GM13977 (cell line): Measurements from ENCODE around the gene AP4B1.

Experiments used
- DNase-seq: peaks from one replicate; pipeline ENCODE4 v3.0.0; 2012; ENCODE audit warnings: low spot score
- in situ Hi-C: fragments of 300-500 bp; cut with MboI; formaldehyde crosslinking; loops from one replicate; pipeline ENCODE4 v1.12.0; 2022; ENCODE audit warnings: low sequenced_read_pairs, low pct_unique_long_range_greater_than_20kb, mixed read lengths, inconsistent platforms; ENCODE audit not compliant: unreplicated experiment
- TF ChIP-seq, protein P1 (sequence below): IDR thresholded peaks from 2 replicates; pipeline ENCODE4 v1.5.1; 2012; ENCODE audit warnings: mild to moderate bottlenecking, control low read depth; ENCODE audit not compliant: insufficient read depth; ENCODE audit errors: extremely low read depth, missing control alignments

The AP4B1 gene

DNA sequence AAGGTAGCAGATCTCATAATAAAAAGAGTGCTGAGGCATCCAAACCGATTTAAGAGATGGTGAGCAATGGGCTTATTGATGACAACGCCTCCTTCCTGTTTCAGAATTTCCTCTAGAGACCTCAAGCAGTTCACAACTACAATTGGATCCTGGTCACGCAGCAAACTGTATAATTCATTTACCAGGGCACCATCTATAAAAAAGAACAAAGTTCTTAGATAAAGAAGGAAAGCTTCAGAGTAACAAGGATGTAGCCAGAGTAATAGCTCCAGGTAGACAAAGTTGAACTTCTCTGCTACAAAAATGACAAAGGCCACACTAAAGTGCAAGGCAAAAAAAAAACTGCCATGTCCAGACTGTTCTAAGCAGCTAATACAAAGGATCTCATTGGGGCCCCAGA, 3.4 kb downstream of the AP4B1 start:
- TF ChIP-seq, protein P1, sequence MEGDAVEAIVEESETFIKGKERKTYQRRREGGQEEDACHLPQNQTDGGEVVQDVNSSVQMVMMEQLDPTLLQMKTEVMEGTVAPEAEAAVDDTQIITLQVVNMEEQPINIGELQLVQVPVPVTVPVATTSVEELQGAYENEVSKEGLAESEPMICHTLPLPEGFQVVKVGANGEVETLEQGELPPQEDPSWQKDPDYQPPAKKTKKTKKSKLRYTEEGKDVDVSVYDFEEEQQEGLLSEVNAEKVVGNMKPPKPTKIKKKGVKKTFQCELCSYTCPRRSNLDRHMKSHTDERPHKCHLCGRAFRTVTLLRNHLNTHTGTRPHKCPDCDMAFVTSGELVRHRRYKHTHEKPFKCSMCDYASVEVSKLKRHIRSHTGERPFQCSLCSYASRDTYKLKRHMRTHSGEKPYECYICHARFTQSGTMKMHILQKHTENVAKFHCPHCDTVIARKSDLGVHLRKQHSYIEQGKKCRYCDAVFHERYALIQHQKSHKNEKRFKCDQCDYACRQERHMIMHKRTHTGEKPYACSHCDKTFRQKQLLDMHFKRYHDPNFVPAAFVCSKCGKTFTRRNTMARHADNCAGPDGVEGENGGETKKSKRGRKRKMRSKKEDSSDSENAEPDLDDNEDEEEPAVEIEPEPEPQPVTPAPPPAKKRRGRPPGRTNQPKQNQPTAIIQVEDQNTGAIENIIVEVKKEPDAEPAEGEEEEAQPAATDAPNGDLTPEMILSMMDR, result no peak
- DNase-seq, result no peak
- in situ Hi-C loops, result no loop called here

DNA sequence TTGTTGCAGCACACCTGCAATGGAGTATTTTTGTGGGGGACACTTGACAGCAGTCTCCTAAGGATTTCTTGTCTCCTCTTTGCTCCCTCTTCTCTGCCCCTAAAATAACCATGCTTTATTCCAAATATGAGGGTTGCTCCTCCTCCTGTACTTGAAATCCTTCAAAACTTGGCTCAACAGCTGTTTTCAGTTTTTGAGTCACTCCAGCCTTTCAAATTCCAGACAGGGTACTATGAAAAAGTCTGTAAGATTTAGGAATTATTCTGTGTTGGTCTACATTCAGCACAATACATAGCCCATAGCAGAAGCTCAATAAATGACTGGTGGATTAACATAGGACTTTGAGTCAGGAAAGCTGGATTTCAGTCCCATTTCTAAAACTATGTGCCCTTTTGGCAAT, 5.5 kb downstream of the AP4B1 start:
- TF ChIP-seq, protein P1, result no peak
- in situ Hi-C loops, result no loop called here
- no peak for DNase-seq

DNA sequence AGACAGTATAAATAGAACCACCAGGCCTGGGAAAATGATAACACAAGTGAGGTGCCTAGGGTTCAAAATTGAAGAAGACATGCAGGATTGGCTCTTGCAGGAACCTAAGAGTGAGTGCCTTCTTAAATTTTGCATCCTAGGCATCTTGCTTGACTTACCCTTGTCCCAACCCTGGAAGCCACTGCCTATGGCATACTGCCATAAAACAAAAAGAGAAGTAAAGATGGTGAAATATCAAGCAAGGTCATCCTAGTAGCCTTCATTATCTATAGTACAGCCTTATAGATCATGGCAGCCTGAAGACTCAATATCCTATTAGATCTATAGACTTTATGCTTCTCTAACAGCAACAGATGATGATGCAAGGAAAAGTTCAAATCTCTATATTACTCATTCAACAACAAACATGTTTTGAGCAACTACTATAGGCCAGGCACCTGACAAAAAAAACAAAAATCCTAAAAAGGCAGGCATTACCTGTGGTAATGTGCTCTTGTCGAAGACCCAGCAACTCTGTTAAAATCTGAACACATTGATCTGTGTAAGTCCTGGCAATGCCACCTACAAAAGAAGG, 6.3 kb downstream of the AP4B1 start:
- in situ Hi-C loops, result no loop called here
- TF ChIP-seq, protein P1, result no peak
- DNase-seq, result no peak

DNA sequence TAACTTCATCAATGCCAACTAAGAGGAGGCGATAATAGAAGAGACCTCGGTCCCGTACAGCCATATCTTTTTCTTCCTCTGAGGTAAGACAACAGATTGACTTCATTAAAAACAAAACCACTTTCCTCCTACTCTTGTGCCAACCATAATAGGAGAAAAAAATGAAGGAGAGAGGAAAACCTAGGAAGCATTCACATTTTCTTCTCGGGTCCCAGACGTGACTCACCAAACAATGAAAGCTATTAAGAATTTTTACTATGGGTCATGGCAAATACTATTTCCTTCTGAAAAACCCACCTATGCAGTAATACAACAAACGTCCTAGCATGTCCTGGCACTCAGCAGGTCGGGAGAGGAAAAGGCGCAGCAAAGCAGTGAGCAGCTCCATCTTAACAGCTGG, 8.6 kb downstream of the AP4B1 start:
- TF ChIP-seq, protein P1, result no peak
- in situ Hi-C loops, result no loop called here

DNA sequence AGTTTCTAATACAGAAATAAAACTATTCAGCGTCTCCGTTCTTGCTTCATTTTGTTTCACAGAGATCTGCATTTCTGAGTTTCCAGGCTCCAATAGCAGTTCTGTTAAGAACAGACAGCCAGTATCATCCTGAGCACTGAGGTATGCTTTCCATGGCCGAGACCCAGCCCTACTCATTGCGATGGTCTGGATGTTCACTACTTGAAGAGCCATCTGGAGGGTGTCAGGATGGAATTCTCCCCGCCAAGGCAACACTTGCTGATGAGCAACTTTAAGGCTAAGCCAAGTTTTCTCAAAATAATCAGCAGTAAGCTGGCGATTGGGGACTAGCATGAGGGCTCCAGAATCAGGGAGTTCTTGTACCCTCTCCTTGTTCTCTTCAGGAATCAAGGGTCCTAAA, 9.5 kb downstream of the AP4B1 start:
- TF ChIP-seq, protein P1, result no peak
- in situ Hi-C loops, result no loop called here

More for the DNA sequence above, 8.6 kb downstream of the AP4B1 start:
- DNase-seq, result no peak

DNA sequence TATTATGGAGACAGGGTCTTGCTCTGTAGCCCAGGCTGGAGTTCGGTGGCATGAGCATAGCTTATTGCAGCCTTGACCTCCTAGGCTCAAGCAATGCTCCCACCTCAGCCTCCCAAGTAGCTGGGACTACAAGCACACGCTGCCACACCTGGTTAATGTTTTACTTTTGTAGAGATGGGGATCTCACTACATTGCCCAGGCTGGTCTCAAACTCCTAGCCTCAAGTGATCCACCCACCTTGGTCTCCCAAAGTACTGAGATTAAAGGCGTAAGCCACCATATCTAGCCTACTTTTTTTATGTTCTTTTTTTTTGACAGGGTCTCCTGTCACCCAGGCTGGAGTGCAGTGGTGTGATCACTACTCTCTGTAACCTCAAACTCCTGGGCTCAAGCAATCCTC, 11.3 kb downstream of the AP4B1 start:
- no peak for DNase-seq
- in situ Hi-C loops, result no loop called here
- TF ChIP-seq, protein P1, result no peak

More for the DNA sequence above, 9.5 kb downstream of the AP4B1 start:
- no peak for DNase-seq
